HEK293T (cell line): ENCODE data around the gene PPIL1.

ENCODE experiments used
- CTCF ChIA-PET: fragments of 350-600 bp; formaldehyde crosslinking; extraction: SDS; loops from one replicate; lab custom pipeline; 2021; ENCODE audit warnings: antibody characterized with exemption, inconsistent platforms; lab: Yijun Ruan, JAX
- POLR2A ChIA-PET: fragments of 350-600 bp; formaldehyde crosslinking; extraction: SDS; loops from one replicate; lab custom pipeline; 2020; ENCODE audit warnings: antibody characterized with exemption, inconsistent platforms; lab: Yijun Ruan, JAX
- DNase-seq: peaks from one replicate; pipeline ENCODE4 v3.0.0; 2012; ENCODE audit warnings: mixed read lengths; ENCODE audit errors: extremely low spot score
- ARNT ChIP-seq: fragments of 450-650 bp; IDR thresholded peaks from 2 replicates; pipeline ENCODE4 v1.6.1; 2017; ENCODE audit warnings: mild to moderate bottlenecking
- BHLHE40 ChIP-seq: fragments of 450-650 bp; IDR thresholded peaks from 2 replicates; pipeline ENCODE4 v1.6.1; 2016; ENCODE audit warnings: mild to moderate bottlenecking, moderate library complexity, borderline replicate concordance
- CTBP1 ChIP-seq: fragments of 450-650 bp; IDR thresholded peaks from 2 replicates; pipeline ENCODE4 v1.6.1; 2016; ENCODE audit warnings: borderline replicate concordance
- ELF4 ChIP-seq: fragments of 450-650 bp; IDR thresholded peaks from 2 replicates; pipeline ENCODE4 v1.6.1; 2017; ENCODE audit warnings: antibody characterized with exemption
- FOXA1 ChIP-seq: fragments of 450-650 bp; IDR thresholded peaks from 2 replicates; pipeline ENCODE4 v1.6.1; 2016; ENCODE audit warnings: mild to moderate bottlenecking
- FOXK2 ChIP-seq: fragments of 450-650 bp; IDR thresholded peaks from 2 replicates; pipeline ENCODE4 v1.6.1; 2016; ENCODE audit warnings: mild to moderate bottlenecking
- FOXM1 ChIP-seq: fragments of 450-650 bp; IDR thresholded peaks from 2 replicates; pipeline ENCODE4 v1.6.1; 2017; ENCODE audit warnings: mild to moderate bottlenecking, borderline replicate concordance
- HDGF ChIP-seq: fragments of 450-650 bp; IDR thresholded peaks from 2 replicates; pipeline ENCODE4 v1.6.1; 2017; ENCODE audit warnings: antibody characterized with exemption, borderline replicate concordance
- L3MBTL2 ChIP-seq: fragments of 450-650 bp; conservative IDR thresholded peaks from 2 replicates; pipeline ENCODE4 v1.6.1; 2016; ENCODE audit warnings: mild to moderate bottlenecking
- LEF1 ChIP-seq: fragments of 450-650 bp; IDR thresholded peaks from 2 replicates; pipeline ENCODE4 v1.6.1; 2017; ENCODE audit warnings: mild to moderate bottlenecking, borderline replicate concordance
- NFRKB ChIP-seq: fragments of 450-650 bp; IDR thresholded peaks from 2 replicates; pipeline ENCODE4 v1.6.1; 2016; ENCODE audit warnings: mild to moderate bottlenecking, moderate library complexity
- PKNOX1 ChIP-seq: fragments of 450-650 bp; IDR thresholded peaks from 2 replicates; pipeline ENCODE4 v1.6.1; 2016
- SP1 ChIP-seq: fragments of 450-650 bp; IDR thresholded peaks from 2 replicates; pipeline ENCODE4 v1.6.1; 2017
- SUZ12 ChIP-seq: fragments of 450-650 bp; IDR thresholded peaks from 2 replicates; pipeline ENCODE4 v1.6.1; 2016; ENCODE audit warnings: mild to moderate bottlenecking
- TARDBP ChIP-seq: fragments of 450-650 bp; IDR thresholded peaks from 2 replicates; pipeline ENCODE4 v1.6.1; 2016
- ZNF384 ChIP-seq: fragments of 450-650 bp; IDR thresholded peaks from 2 replicates; pipeline ENCODE4 v1.6.1; 2016

Gene PPIL1

GRCh38 chr6:36874443-36875249 is at the start of gene PPIL1:
Gene PPIL1 (minus strand): TSS chr6:36874803. CDS start chr6:36874772, 31 bp downstream.
- peak; percentile 56 for TF ChIP-seq ELF4
- TF ChIP-seq SP1, result no peak
- peak; percentile 66 for TF ChIP-seq PKNOX1
- TF ChIP-seq NFRKB, result peak; percentile 81; the same call in 1 of the 2 replicates
- TF ChIP-seq L3MBTL2, result peak; percentile 56
- TF ChIP-seq CTBP1, result peak; percentile 57; the same call in 1 of the 2 replicates
- no peak for TF ChIP-seq BHLHE40
- ChIA-PET POLR2A (interaction anchor here (0.5 to 4.1 kb wide), 28 partner anchors 10 to 559 kb away, joined by 3 to 70 read pairs (median 4); partner anchors contain the start of genes C6orf89, CMTR1 and MTCH1), CTCF (interaction anchor here (1.0 to 2.7 kb wide), 7 partner anchors 10 to 143 kb away, joined by 3 to 13 read pairs (median 6); partner anchors contain the start of gene C6orf89)
- peak; percentile 91 for DNase-seq

- no peak for DNase-seq
- CTCF ChIA-PET, result no interaction called here
- TF ChIP-seq NFRKB, result no peak
- TF ChIP-seq TARDBP, result no peak
- no peak for TF ChIP-seq FOXM1
- no peak for TF ChIP-seq BHLHE40
- no peak for TF ChIP-seq ZNF384
- no peak for TF ChIP-seq ELF4
- no peak for TF ChIP-seq CTBP1
- no peak for TF ChIP-seq PKNOX1
- no peak for TF ChIP-seq HDGF
- no peak for TF ChIP-seq SUZ12
- no peak for TF ChIP-seq FOXK2
- no peak for TF ChIP-seq L3MBTL2
- TF ChIP-seq FOXA1, result no peak
- no peak for TF ChIP-seq LEF1
- TF ChIP-seq SP1, result no peak
- no peak for TF ChIP-seq ARNT
- POLR2A ChIA-PET, result interaction anchor here (0.6 kb wide), 1 partner anchor 1219 kb away, joined by 3 read pairs; no protein-coding TSS in a partner anchor
These were observed 49.5 kb upstream of the PPIL1 start for GRCh38 chr6:36924131-36924530.

GRCh38 chr6:36920546-36920945 is 45.9 kb upstream of the PPIL1 start:
- TF ChIP-seq L3MBTL2 (no peak), SP1 (no peak), ELF4 (no peak), FOXA1 (no peak), ZNF384 (no peak), HDGF (no peak), LEF1 (no peak), TARDBP (no peak), BHLHE40 (no peak), FOXK2 (no peak), CTBP1 (no peak), PKNOX1 (no peak), ARNT (no peak), NFRKB (no peak), FOXM1 (no peak), SUZ12 (no peak)
- ChIA-PET CTCF (no interaction called here), POLR2A (no interaction called here)
- DNase-seq, result no peak

GRCh38 chr6:36920049-36920448 is 45.4 kb upstream of the PPIL1 start:
- no peak for TF ChIP-seq SUZ12
- TF ChIP-seq SP1, result no peak
- TF ChIP-seq ZNF384, result no peak
- no peak for TF ChIP-seq ELF4
- TF ChIP-seq CTBP1, result no peak
- no peak for TF ChIP-seq FOXM1
- no peak for TF ChIP-seq L3MBTL2
- no peak for TF ChIP-seq TARDBP
- TF ChIP-seq ARNT, result no peak
- no peak for TF ChIP-seq HDGF
- TF ChIP-seq PKNOX1, result no peak
- no peak for TF ChIP-seq LEF1
- no peak for TF ChIP-seq FOXA1
- TF ChIP-seq BHLHE40, result no peak
- no peak for TF ChIP-seq NFRKB
- TF ChIP-seq FOXK2, result no peak
- POLR2A ChIA-PET, result no interaction called here
- CTCF ChIA-PET, result no interaction called here
- no peak for DNase-seq

GRCh38 chr6:36917541-36918193 is 43.1 kb upstream of the PPIL1 start:
- no peak for TF ChIP-seq TARDBP
- no peak for TF ChIP-seq LEF1
- TF ChIP-seq L3MBTL2, result no peak
- no peak for TF ChIP-seq HDGF
- no peak for TF ChIP-seq SP1
- no peak for TF ChIP-seq FOXA1
- TF ChIP-seq CTBP1, result no peak
- TF ChIP-seq FOXK2, result no peak
- TF ChIP-seq ZNF384, result no peak
- no peak for TF ChIP-seq PKNOX1
- TF ChIP-seq ELF4, result no peak
- TF ChIP-seq SUZ12, result no peak
- TF ChIP-seq BHLHE40, result no peak
- CTCF ChIA-PET, result no interaction called here
- POLR2A ChIA-PET, result no interaction called here
- DNase-seq, result no peak
